Calu3 (cell line): ENCODE measurements around the gene HMCN1. TPM values are rescaled to one million over a fixed set of nuclear protein-coding genes. Genes with fewer than 3 reads are reported as not detected.
"Not testable (repeated sequence)": the region's sequence is repeated elsewhere in the genome, so short reads cannot be mapped to it uniquely, and the experiment has no call there.

ENCODE experiments used
- BruUV-seq: library from RNA; stranded (reverse); fragments of 400-500 nt; replicated peaks from 2 replicates; lab custom pipeline; 2021; lab: Mats Ljungman, UMichigan
- CTCF ChIA-PET: fragments of 300-600 bp; sonication (Branson Sonifier 250); formaldehyde crosslinking; loops from one replicate; lab custom pipeline; 2022; ENCODE audit warnings: antibody characterized with exemption; lab: Charles Lee
- DNase-seq: peaks from one replicate; pipeline ENCODE4 v3.0.0; 2022
- H3K27ac Mint-ChIP-seq: one replicate; pipeline ENCODE4 v1.8.0; 2022; ENCODE audit warnings: mixed read lengths; ENCODE audit not compliant: unreplicated experiment
- H3K27me3 Mint-ChIP-seq: one replicate; pipeline ENCODE4 v1.8.0; 2022; ENCODE audit warnings: mixed read lengths; ENCODE audit not compliant: unreplicated experiment
- H3K36me3 Mint-ChIP-seq: one replicate; pipeline ENCODE4 v1.8.0; 2022; ENCODE audit warnings: mild to moderate bottlenecking, moderate library complexity, mixed read lengths; ENCODE audit not compliant: insufficient read depth, unreplicated experiment
- H3K4me1 Mint-ChIP-seq: one replicate; pipeline ENCODE4 v1.8.0; 2022; ENCODE audit warnings: mild to moderate bottlenecking, low read depth, mixed read lengths; ENCODE audit not compliant: unreplicated experiment
- H3K4me3 Mint-ChIP-seq: one replicate; pipeline ENCODE4 v1.8.0; 2022; ENCODE audit warnings: mild to moderate bottlenecking, low read depth, moderate library complexity, mixed read lengths; ENCODE audit not compliant: unreplicated experiment
- H3K9me3 Mint-ChIP-seq: one replicate; pipeline ENCODE4 v1.8.0; 2022; ENCODE audit warnings: low read depth, mixed read lengths; ENCODE audit not compliant: unreplicated experiment
- CTCF ChIP-seq: fragments of 200-600 bp; IDR thresholded peaks from one replicate; pipeline ENCODE4 v1.8.0; 2022; ENCODE audit warnings: antibody characterized with exemption; ENCODE audit not compliant: unreplicated experiment
- intact Hi-C: fragments of 100-400 bp; cut with micrococcal nuclease; formaldehyde crosslinking; loops from one replicate; pipeline ENCODE4 v1.10.0; 2022; ENCODE audit not compliant: unreplicated experiment
- total RNA-seq: library from RNA; stranded (reverse); gene quantifications from 2 replicates; pipeline ENCODE4 v1.2.3, GENCODE V29; 2022

The HMCN1 gene
- total RNA-seq, 1 experiment from 2014 or later, result 0.05 TPM

GRCh38 chr1:186183970-186184628 lies 449.9 kb downstream of the HMCN1 start:
- Mint-ChIP-seq H3K27me3 (no peaks in the 10 kb centered on the region), H3K36me3 (no peaks in the 10 kb centered on the region), H3K9me3 (no peaks in the 10 kb centered on the region), H3K4me3 (no peak overlapping the region), H3K4me1 (peaks cover 19% of the 10 kb centered on the region), H3K27ac (no peak overlapping the region)
- no peak for TF ChIP-seq CTCF
- DNase-seq, result no peak
- no TSS peak for BruUV-seq
- CTCF ChIA-PET, result no interaction called here
- intact Hi-C loops, result no loop called here

GRCh38 chr1:186186251-186186650 lies 452.1 kb downstream of the HMCN1 start:
- H3K4me3 Mint-ChIP-seq, intact Hi-C loops, BruUV-seq, CTCF ChIA-PET, H3K27me3 Mint-ChIP-seq, DNase-seq, H3K9me3 Mint-ChIP-seq, H3K27ac Mint-ChIP-seq, H3K36me3 Mint-ChIP-seq: not testable (repeated sequence)
- peaks cover 19% of the 10 kb centered on the region for H3K4me1 Mint-ChIP-seq

- BruUV-seq, result no TSS peak
- Mint-ChIP-seq H3K4me1 (peaks cover 19% of the 10 kb centered on the region), H3K27me3 (no peaks in the 10 kb centered on the region), H3K9me3 (no peaks in the 10 kb centered on the region), H3K27ac (peak overlapping the region; percentile 35), H3K36me3 (no peaks in the 10 kb centered on the region), H3K4me3 (no peak overlapping the region)
- no peak for DNase-seq
- CTCF ChIA-PET, result interaction anchor here (1.0 to 1.4 kb wide), 2 partner anchors 12 to 14 kb away, joined by 5 to 7 read pairs; no protein-coding TSS in a partner anchor
- intact Hi-C loops, result no loop called here
- TF ChIP-seq CTCF, result no peak
These were observed 453.4 kb downstream of the HMCN1 start for GRCh38 chr1:186187601-186188000.

GRCh38 chr1:186188004-186188539 lies 453.9 kb downstream of the HMCN1 start:
- no peaks in the 10 kb centered on the region for H3K27me3 Mint-ChIP-seq
- H3K4me3 Mint-ChIP-seq, result no peak overlapping the region
- intact Hi-C loops, result no loop called here
- no TSS peak for BruUV-seq
- H3K36me3 Mint-ChIP-seq, result no peaks in the 10 kb centered on the region
- H3K27ac Mint-ChIP-seq, result peak overlapping the region; percentile 35
- H3K9me3 Mint-ChIP-seq, result no peaks in the 10 kb centered on the region
- peaks cover 19% of the 10 kb centered on the region for H3K4me1 Mint-ChIP-seq
- no peak for TF ChIP-seq CTCF
- DNase-seq, result no peak
- CTCF ChIA-PET, result interaction anchor here (1.0 to 1.4 kb wide), 2 partner anchors 12 to 14 kb away, joined by 5 to 7 read pairs; no protein-coding TSS in a partner anchor

- Mint-ChIP-seq H3K36me3 (no peaks in the 10 kb centered on the region), H3K27me3 (no peaks in the 10 kb centered on the region), H3K27ac (no peak overlapping the region), H3K4me1 (peaks cover 19% of the 10 kb centered on the region), H3K9me3 (peaks cover 3% of the 10 kb centered on the region), H3K4me3 (no peak overlapping the region)
- no peak for DNase-seq
- TF ChIP-seq CTCF, result no peak
- intact Hi-C loops, result no loop called here
- CTCF ChIA-PET, result no interaction called here
- BruUV-seq, result no TSS peak
These were observed 454.5 kb downstream of the HMCN1 start for GRCh38 chr1:186188736-186189135.
